Activated CD4-positive, alpha-beta T cell treated with anti-CD3 and anti-CD28 coated beads, Interleukin-2, amount 10 ng/mL, durations not matched to agents 24 days and 14 days (primary cell): ENCODE data around the gene ABHD8. TPM values are rescaled to one million over a fixed set of nuclear protein-coding genes. Genes with fewer than 3 reads are reported as not detected.

Experiments
- DNase-seq: peaks from one replicate; pipeline ENCODE4 v3.0.0; 2022
- H3K27ac Mint-ChIP-seq: one replicate; pipeline ENCODE4 v1.8.0; 2022; ENCODE audit warnings: mild to moderate bottlenecking, mixed read lengths
- H3K27me3 Mint-ChIP-seq: one replicate; pipeline ENCODE4 v1.8.0; 2022; ENCODE audit warnings: mixed read lengths
- H3K36me3 Mint-ChIP-seq: one replicate; pipeline ENCODE4 v1.8.0; 2022; ENCODE audit warnings: low read depth, mild to moderate bottlenecking, mixed read lengths
- H3K4me1 Mint-ChIP-seq: one replicate; pipeline ENCODE4 v1.8.0; 2021; ENCODE audit warnings: mixed read lengths
- H3K4me3 Mint-ChIP-seq: one replicate; pipeline ENCODE4 v1.8.0; 2022; ENCODE audit warnings: mild to moderate bottlenecking, moderate library complexity, mixed read lengths
- H3K9me3 Mint-ChIP-seq: one replicate; pipeline ENCODE4 v1.8.0; 2021; ENCODE audit warnings: mixed read lengths
- intact Hi-C: fragments of 100-400 bp; cut with micrococcal nuclease; formaldehyde crosslinking; loops from one replicate; pipeline ENCODE4 v1.15.1; 2023
- total RNA-seq: library from RNA; stranded (reverse); gene quantifications from 2 replicates; pipeline ENCODE4 v1.2.3, GENCODE V29; 2022

ABHD8 gene
- 5.6 and 6.5 TPM in 2 replicates for total RNA-seq

- Mint-ChIP-seq H3K9me3 (no peaks in the 10 kb centered on the region), H3K27me3 (no peaks in the 10 kb centered on the region), H3K36me3 (peaks cover 19% of the 10 kb centered on the region), H3K4me3 (peak within 1 kb of the TSS; percentile 76), H3K27ac (peak within 1 kb of the TSS; percentile 62), H3K4me1 (peaks cover 30% of the 10 kb centered on the region)
- peak; percentile 99 for DNase-seq
- intact Hi-C loops, result no loop called here
Measured at GRCh38 chr19:17303167-17303939, at the start of gene ABHD8. Gene ABHD8 (minus strand): TSS chr19:17303425. CDS start chr19:17301616, 1,809 bp downstream.

- H3K36me3 Mint-ChIP-seq, result no peaks in the 10 kb centered on the region
- H3K27me3 Mint-ChIP-seq, result peaks cover 4% of the 10 kb centered on the region
- intact Hi-C loops, result no loop called here
- H3K4me1 Mint-ChIP-seq, result peaks cover 4% of the 10 kb centered on the region
- no peak for DNase-seq
- no peak overlapping the region for H3K27ac Mint-ChIP-seq
- no peaks in the 10 kb centered on the region for H3K9me3 Mint-ChIP-seq
- H3K4me3 Mint-ChIP-seq, result no peak overlapping the region
Measured at GRCh38 chr19:17352608-17353280, 49.5 kb upstream of the ABHD8 start.

GRCh38 chr19:17351815-17352435 is 48.7 kb upstream of the ABHD8 start:
- no peak for DNase-seq
- H3K4me3 Mint-ChIP-seq, result no peak overlapping the region
- H3K27me3 Mint-ChIP-seq, result peaks cover 4% of the 10 kb centered on the region
- H3K9me3 Mint-ChIP-seq, result no peaks in the 10 kb centered on the region
- intact Hi-C loops, result no loop called here
- H3K36me3 Mint-ChIP-seq, result no peaks in the 10 kb centered on the region
- peaks cover 4% of the 10 kb centered on the region for H3K4me1 Mint-ChIP-seq
- no peak overlapping the region for H3K27ac Mint-ChIP-seq

GRCh38 chr19:17348700-17349099 is 45.5 kb upstream of the ABHD8 start:
- Mint-ChIP-seq H3K36me3 (no peaks in the 10 kb centered on the region), H3K9me3 (no peaks in the 10 kb centered on the region), H3K27ac (no peak overlapping the region), H3K4me3 (peak overlapping the region; percentile 23), H3K27me3 (peaks cover 4% of the 10 kb centered on the region), H3K4me1 (peaks cover 9% of the 10 kb centered on the region)
- intact Hi-C loops, result no loop called here
- DNase-seq, result no peak

DNA sequence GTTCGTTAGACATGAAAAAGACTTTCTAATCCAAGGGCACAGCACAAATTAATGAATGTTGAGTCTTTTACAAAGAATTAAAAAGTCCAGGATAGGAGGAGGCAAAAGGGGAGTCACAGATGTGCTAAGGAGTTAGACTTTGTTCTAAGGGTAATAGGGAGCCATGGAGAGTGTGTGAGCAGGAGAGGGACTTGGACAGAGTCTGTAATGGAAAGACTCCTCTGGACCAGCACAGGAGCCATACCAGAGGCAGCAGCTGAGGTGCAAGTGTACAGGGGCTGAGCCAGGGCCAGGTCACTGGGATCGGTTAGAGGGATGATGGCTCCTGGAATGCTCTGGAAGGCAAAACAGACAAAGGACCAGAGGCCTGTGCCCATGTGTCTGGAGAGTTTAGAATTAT is 44.7 kb upstream of the ABHD8 start:
- peaks cover 4% of the 10 kb centered on the region for H3K27me3 Mint-ChIP-seq
- intact Hi-C loops, result no loop called here
- H3K9me3 Mint-ChIP-seq, result no peaks in the 10 kb centered on the region
- DNase-seq, result no peak
- peaks cover 9% of the 10 kb centered on the region for H3K4me1 Mint-ChIP-seq
- H3K27ac Mint-ChIP-seq, result no peak overlapping the region
- H3K4me3 Mint-ChIP-seq, result no peak overlapping the region
- H3K36me3 Mint-ChIP-seq, result peaks cover under 1% of the 10 kb centered on the region

DNA sequence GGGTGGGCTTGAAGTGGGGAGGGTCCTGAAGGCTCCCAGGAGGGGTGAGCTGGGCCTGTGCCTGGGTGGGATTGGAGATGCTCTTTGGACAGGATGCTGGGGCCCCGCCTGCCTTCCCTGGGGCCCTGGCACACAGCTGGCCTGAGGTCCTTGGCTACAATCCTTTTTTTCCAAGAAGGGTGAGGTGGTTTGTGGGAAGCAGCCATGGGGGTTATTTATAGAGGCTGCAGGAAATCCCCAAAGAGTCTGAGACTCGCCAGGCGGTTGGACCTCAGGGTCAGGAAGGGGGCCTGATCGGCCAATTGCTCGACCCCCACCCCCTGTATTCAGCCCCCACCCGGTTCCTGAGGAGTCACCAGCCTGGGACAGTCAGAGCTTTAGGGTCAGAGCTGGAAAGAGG is 44.1 kb upstream of the ABHD8 start:
- intact Hi-C loops, result no loop called here

GRCh38 chr19:17346109-17346671 is 43.0 kb upstream of the ABHD8 start:
- peak overlapping the region; percentile 23 for H3K4me3 Mint-ChIP-seq
- H3K4me1 Mint-ChIP-seq, result peaks cover 7% of the 10 kb centered on the region
- H3K36me3 Mint-ChIP-seq, result peaks cover 2% of the 10 kb centered on the region
- peaks cover 4% of the 10 kb centered on the region for H3K27me3 Mint-ChIP-seq
- peak; percentile 95 for DNase-seq
- no peak overlapping the region for H3K27ac Mint-ChIP-seq
- no peaks in the 10 kb centered on the region for H3K9me3 Mint-ChIP-seq
- intact Hi-C loops, result loop anchor here (1.0 kb wide), 2 partner anchors 40 to 120 kb away; no protein-coding TSS in a partner anchor

More for the DNA sequence above, 44.1 kb upstream of the ABHD8 start:
- peaks cover 4% of the 10 kb centered on the region for H3K27me3 Mint-ChIP-seq
- no peak for DNase-seq
- no peak overlapping the region for H3K27ac Mint-ChIP-seq
- peaks cover 9% of the 10 kb centered on the region for H3K4me1 Mint-ChIP-seq
- peaks cover 2% of the 10 kb centered on the region for H3K36me3 Mint-ChIP-seq
- H3K9me3 Mint-ChIP-seq, result no peaks in the 10 kb centered on the region
- H3K4me3 Mint-ChIP-seq, result no peak overlapping the region

- H3K27me3 Mint-ChIP-seq, result no peaks in the 10 kb centered on the region
- peaks cover 13% of the 10 kb centered on the region for H3K4me1 Mint-ChIP-seq
- no peak overlapping the region for H3K4me3 Mint-ChIP-seq
- H3K36me3 Mint-ChIP-seq, result peaks cover 8% of the 10 kb centered on the region
- intact Hi-C loops, result no loop called here
- H3K27ac Mint-ChIP-seq, result no peak overlapping the region
- H3K9me3 Mint-ChIP-seq, result no peaks in the 10 kb centered on the region
- DNase-seq, result no peak
Measured at GRCh38 chr19:17341845-17342244, 38.6 kb upstream of the ABHD8 start.

GRCh38 chr19:17341386-17341785 is 38.2 kb upstream of the ABHD8 start:
- Mint-ChIP-seq H3K36me3 (peaks cover 8% of the 10 kb centered on the region), H3K27me3 (no peaks in the 10 kb centered on the region), H3K4me3 (no peak overlapping the region), H3K27ac (no peak overlapping the region), H3K4me1 (peaks cover 16% of the 10 kb centered on the region), H3K9me3 (no peaks in the 10 kb centered on the region)
- DNase-seq, result no peak
- intact Hi-C loops, result no loop called here

- H3K4me3 Mint-ChIP-seq, result no peak overlapping the region
- intact Hi-C loops, result no loop called here
- H3K9me3 Mint-ChIP-seq, result no peaks in the 10 kb centered on the region
- H3K4me1 Mint-ChIP-seq, result peaks cover 14% of the 10 kb centered on the region
- DNase-seq, result no peak
- H3K36me3 Mint-ChIP-seq, result peaks cover 8% of the 10 kb centered on the region
- H3K27ac Mint-ChIP-seq, result no peak overlapping the region
- no peaks in the 10 kb centered on the region for H3K27me3 Mint-ChIP-seq
Measured at GRCh38 chr19:17340871-17341357, 37.7 kb upstream of the ABHD8 start.

- no peaks in the 10 kb centered on the region for H3K27me3 Mint-ChIP-seq
- peaks cover 14% of the 10 kb centered on the region for H3K4me1 Mint-ChIP-seq
- no peaks in the 10 kb centered on the region for H3K9me3 Mint-ChIP-seq
- H3K27ac Mint-ChIP-seq, result no peak overlapping the region
- H3K4me3 Mint-ChIP-seq, result no peak overlapping the region
- peaks cover 8% of the 10 kb centered on the region for H3K36me3 Mint-ChIP-seq
- intact Hi-C loops, result no loop called here
- DNase-seq, result no peak
Measured at GRCh38 chr19:17340302-17340870, 37.2 kb upstream of the ABHD8 start.

- Mint-ChIP-seq H3K4me3 (peak overlapping the region; percentile 68), H3K27ac (no peak overlapping the region), H3K9me3 (no peaks in the 10 kb centered on the region), H3K27me3 (no peaks in the 10 kb centered on the region), H3K4me1 (peaks cover 19% of the 10 kb centered on the region), H3K36me3 (peaks cover 8% of the 10 kb centered on the region)
- intact Hi-C loops, result no loop called here
- DNase-seq, result peak; percentile 77
Measured at GRCh38 chr19:17339088-17339741, 36.0 kb upstream of the ABHD8 start.

DNA sequence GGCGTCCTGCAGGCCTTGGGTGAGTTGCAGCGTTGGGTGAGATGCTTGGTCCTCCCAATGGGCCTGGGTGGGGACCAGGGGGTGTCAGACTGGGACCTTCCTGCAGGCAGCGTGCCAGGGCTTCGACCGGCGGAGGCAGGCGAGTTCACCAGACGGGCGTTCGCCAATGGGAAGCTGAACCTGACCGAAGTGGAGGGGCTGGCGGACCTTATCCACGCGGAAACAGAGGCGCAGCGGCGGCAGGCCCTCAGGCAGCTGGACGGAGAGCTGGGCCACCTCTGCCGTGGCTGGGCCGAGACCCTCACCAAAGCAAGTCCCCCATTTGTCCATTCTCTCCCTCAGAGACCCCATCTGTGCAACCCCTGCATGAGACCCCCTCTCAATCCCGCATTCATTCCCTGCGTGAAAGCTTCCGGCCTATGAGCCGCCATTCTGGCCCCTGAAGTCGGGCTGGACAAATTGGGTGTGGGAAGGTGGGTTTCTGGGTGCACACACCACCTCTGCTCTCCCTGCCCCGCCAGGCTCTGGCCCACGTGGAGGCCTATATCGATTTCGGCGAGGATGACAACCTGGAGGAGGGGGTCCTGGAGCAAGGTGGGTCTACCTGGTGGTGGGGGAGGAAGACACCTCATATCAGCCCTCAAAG is 35.3 kb upstream of the ABHD8 start:
- no peak overlapping the region for H3K27ac Mint-ChIP-seq
- intact Hi-C loops, result no loop called here

More for the DNA sequence above, 35.3 kb upstream of the ABHD8 start:
- Mint-ChIP-seq H3K36me3 (peaks cover 10% of the 10 kb centered on the region), H3K27me3 (no peaks in the 10 kb centered on the region), H3K4me1 (peaks cover 23% of the 10 kb centered on the region), H3K4me3 (peak overlapping the region; percentile 99), H3K9me3 (no peaks in the 10 kb centered on the region)
- no peak for DNase-seq
